HCT116 (cell line): Measurements from ENCODE around the gene UNC5C. TPM values are rescaled to one million over a fixed set of nuclear protein-coding genes. Genes with fewer than 3 reads are reported as not detected.

ENCODE experiments used
- ATAC-seq: fragments of 200-7000 bp; cut with Tn5 transposase; 2 replicates; pipeline ENCODE4 v1.9.1; 2020; ENCODE audit warnings: mild to moderate bottlenecking, moderate library complexity
- BruUV-seq: library from RNA; stranded (reverse); fragments of 400-500 nt; replicated peaks from 2 replicates; lab custom pipeline; 2021; lab: Mats Ljungman, UMichigan
- CTCF ChIA-PET: fragments of 300-600 bp; sonication (Branson Sonifier 250); formaldehyde crosslinking; loops from one replicate; lab custom pipeline; 2021; ENCODE audit warnings: antibody characterized with exemption; lab: Charles Lee
- POLR2A ChIA-PET: fragments of 300-600, 350-600 bp; sonication (Branson Sonifier 250); formaldehyde crosslinking; loops from one replicate; lab custom pipeline; 2021; ENCODE audit warnings: antibody characterized with exemption; lab: Charles Lee
- RAD21 ChIA-PET, 2 experiments: fragments of 300-600 bp; sonication (Branson Sonifier 250); formaldehyde crosslinking; loops; one replicate each; lab custom pipeline; 2023; ENCODE audit warnings: low total read pairs in 2 of 2; ENCODE audit not compliant: uncharacterized antibody in 2 of 2, unreplicated experiment in 2 of 2, low non-redundant PET in 1 of 2; lab: Charles Lee
- DNase-seq: peaks from one replicate; pipeline ENCODE4 v3.0.0-alpha.2; 2010; ENCODE audit warnings: low read depth, low spot score
- H2AFZ ChIP-seq: fragments of 200-600 bp; shearing (Covaris generic), sonication (generic); 2 replicates; pipeline ENCODE4 v1.6.1; 2017; ENCODE audit warnings: low read depth, mixed run types, mixed read lengths, antibody characterized with exemption, low read length; ENCODE audit not compliant: poor library complexity, severe bottlenecking
- H3K27ac ChIP-seq: 2 replicates; pipeline ENCODE4 v1.5.1; 2012; ENCODE audit warnings: low read depth, low read length
- H3K27me3 ChIP-seq: fragments of 200-600 bp; sonication (generic); 2 replicates; pipeline ENCODE4 v1.6.1; 2016; ENCODE audit warnings: mixed run types, low read length, mixed read lengths; ENCODE audit not compliant: insufficient read depth
- H3K36me3 ChIP-seq, 2 experiments: fragments of 200-500 bp in 1 of 2; fragments of 200-600 bp in 1 of 2; sonication (Bioruptor generic) in 1 of 2; sonication (generic) in 1 of 2; 2 replicates each; pipeline versions ENCODE4 v1.5.1 to v1.6.1; 2014 to 2016; ENCODE audit warnings: low read length in 2 of 2, inconsistent platforms in 1 of 2, mixed read lengths in 1 of 2, mixed run types in 1 of 2; ENCODE audit not compliant: insufficient read depth in 2 of 2, control insufficient read depth in 1 of 2
- H3K4me1 ChIP-seq, 2 experiments: fragments of 200-600 bp in 1 of 2; sonication (generic) in 1 of 2; 2 replicates each; pipeline versions ENCODE4 v1.5.1 to v1.6.1; 2012 to 2017; ENCODE audit warnings: low read length in 2 of 2, inconsistent platforms in 1 of 2, mild to moderate bottlenecking in 1 of 2, mixed read lengths in 1 of 2, mixed run types in 1 of 2, moderate library complexity in 1 of 2; ENCODE audit not compliant: insufficient read depth in 2 of 2, control insufficient read depth in 1 of 2
- H3K4me2 ChIP-seq: fragments of 200-600 bp; sonication (generic); 2 replicates; pipeline ENCODE4 v1.6.1; 2017; ENCODE audit warnings: mixed run types, low read length, mixed read lengths
- H3K4me3 ChIP-seq, 2 experiments: fragments of 200-600 bp in 1 of 2; sonication (generic) in 1 of 2; replicated peaks in 1 of 2; 2 replicates each; pipeline ENCODE4 v1.5.1; 2011 to 2016; ENCODE audit warnings: low read length in 2 of 2, control low read depth in 1 of 2, low read depth in 1 of 2, mild to moderate bottlenecking in 1 of 2, mixed read lengths in 1 of 2, mixed run types in 1 of 2
- H3K79me2 ChIP-seq: fragments of 200-600 bp; sonication (generic); 2 replicates; pipeline ENCODE4 v1.6.1; 2017; ENCODE audit warnings: mild to moderate bottlenecking, mixed run types, low read length, moderate library complexity, mixed read lengths; ENCODE audit not compliant: insufficient read depth
- H3K9ac ChIP-seq: fragments of 200-600 bp; sonication (generic); 2 replicates; pipeline ENCODE4 v1.6.1; 2016; ENCODE audit warnings: low read length, mixed read lengths
- H3K9me2 ChIP-seq: fragments of 200-600 bp; sonication (generic), shearing (Covaris generic); 2 replicates; pipeline ENCODE4 v1.6.1; 2017; ENCODE audit warnings: mixed run types, mild to moderate bottlenecking, moderate library complexity; ENCODE audit not compliant: insufficient read depth
- H3K9me3 ChIP-seq, 2 experiments: fragments of 200-500 bp in 1 of 2; fragments of 200-600 bp in 1 of 2; sonication (Bioruptor generic) in 1 of 2; sonication (generic) in 1 of 2; 2 replicates each; pipeline ENCODE4 v1.6.1; 2014 to 2017; ENCODE audit warnings: low read length in 2 of 2, mixed read lengths in 2 of 2, inconsistent platforms in 1 of 2, low read depth in 1 of 2, mild to moderate bottlenecking in 1 of 2, mixed run types in 1 of 2, moderate library complexity in 1 of 2; ENCODE audit not compliant: control insufficient read depth in 1 of 2, insufficient read depth in 1 of 2
- H4K20me1 ChIP-seq: fragments of 200-600 bp; sonication (generic), shearing (Covaris generic); 2 replicates; pipeline ENCODE4 v1.6.1; 2017; ENCODE audit warnings: mixed run types, mild to moderate bottlenecking, moderate library complexity; ENCODE audit not compliant: insufficient read depth
- CBX3 ChIP-seq: IDR thresholded peaks from 2 replicates; pipeline ENCODE4 v1.6.1; 2012; ENCODE audit warnings: low read depth
- EZH2 ChIP-seq: fragments of 200-600 bp; sonication (generic); IDR thresholded peaks from 2 replicates; pipeline ENCODE4 v1.6.1; 2017; ENCODE audit warnings: antibody characterized with exemption, mixed run types
- FOSL1 ChIP-seq: IDR thresholded peaks from 2 replicates; pipeline ENCODE4 v1.6.1; 2012; ENCODE audit warnings: low read depth
- JUND ChIP-seq: IDR thresholded peaks from 2 replicates; pipeline ENCODE4 v1.6.1; 2012
- RAD21 ChIP-seq: IDR thresholded peaks from 2 replicates; pipeline ENCODE4 v1.6.1; 2012; ENCODE audit warnings: low read depth, mild to moderate bottlenecking
- SP1 ChIP-seq: IDR thresholded peaks from 2 replicates; pipeline ENCODE4 v1.6.1; 2012; ENCODE audit warnings: low read depth
- TCF7L2 ChIP-seq: IDR thresholded peaks from 2 replicates; pipeline ENCODE4 v1.7.0; 2011; ENCODE audit warnings: borderline replicate concordance, inconsistent platforms; ENCODE audit not compliant: insufficient read depth, insufficient read length; ENCODE audit errors: extremely low read depth
- intact Hi-C: fragments of 100-400 bp; cut with micrococcal nuclease; formaldehyde crosslinking; loops from 2 replicates; pipeline ENCODE4 v1.10.0; 2022
- total RNA-seq: library from RNA; stranded (reverse); gene quantifications from one replicate; pipeline ENCODE4 v1.2.1, GENCODE V29; 2021; ENCODE audit not compliant: unreplicated experiment
- TF ChIP-seq, protein P1 (sequence below): IDR thresholded peaks from 2 replicates; pipeline ENCODE4 v1.6.1; 2012
- TF ChIP-seq, protein P2 (sequence below): IDR thresholded peaks from 2 replicates; pipeline ENCODE4 v1.6.1; 2011; ENCODE audit warnings: mild to moderate bottlenecking, low read length, moderate library complexity; ENCODE audit not compliant: insufficient replicate concordance; ENCODE audit errors: extremely low read depth

UNC5C gene
- total RNA-seq, 1 experiment from 2014 or later: not detected

DNA sequence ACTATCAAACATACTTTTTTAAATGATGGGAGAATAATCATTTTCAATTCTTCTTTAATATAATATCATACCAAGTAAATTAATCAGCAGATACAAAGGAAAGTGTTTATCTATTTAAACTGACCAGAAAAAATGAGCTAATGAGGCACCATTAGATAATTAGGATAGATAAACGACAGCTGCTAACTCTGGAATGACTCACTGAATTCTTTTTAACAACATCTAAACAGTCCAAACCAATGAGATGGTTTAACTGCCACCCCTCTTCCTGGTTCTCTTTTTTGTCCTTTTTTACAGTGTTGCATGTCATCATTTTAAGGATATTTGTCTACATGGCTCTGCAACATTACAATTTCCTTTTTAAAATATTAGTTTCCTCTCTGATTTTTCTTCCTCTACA is 41.6 kb downstream of the UNC5C start:
- no peak overlapping the region for H3K9ac ChIP-seq
- ChIA-PET CTCF (no interaction called here), RAD21 (no interaction called here), POLR2A (no interaction called here)
- ATAC-seq (no peak), DNase-seq (no peak)
- no peak overlapping the region for H3K27ac ChIP-seq
- no peaks in the 10 kb centered on the region for H3K9me3 ChIP-seq
- H3K27me3 ChIP-seq: no peaks in the 10 kb centered on the region
- peak overlapping the region; percentile 38; the same call in 1 of the 2 replicates for H3K4me2 ChIP-seq
- BruUV-seq: no TSS peak
- H3K9me2 ChIP-seq: no peaks in the 10 kb centered on the region
- H4K20me1 ChIP-seq: no peaks in the 10 kb centered on the region
- peaks cover 37 to 68% of the 10 kb centered on the region in 2 experiments for H3K4me1 ChIP-seq
- TF ChIP-seq EZH2: no peak
- no peak for TF ChIP-seq TCF7L2
- TF ChIP-seq RAD21: no peak
- TF ChIP-seq, protein P1, sequence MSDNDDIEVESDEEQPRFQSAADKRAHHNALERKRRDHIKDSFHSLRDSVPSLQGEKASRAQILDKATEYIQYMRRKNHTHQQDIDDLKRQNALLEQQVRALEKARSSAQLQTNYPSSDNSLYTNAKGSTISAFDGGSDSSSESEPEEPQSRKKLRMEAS: no peak
- TF ChIP-seq JUND: no peak
- TF ChIP-seq, protein P2, sequence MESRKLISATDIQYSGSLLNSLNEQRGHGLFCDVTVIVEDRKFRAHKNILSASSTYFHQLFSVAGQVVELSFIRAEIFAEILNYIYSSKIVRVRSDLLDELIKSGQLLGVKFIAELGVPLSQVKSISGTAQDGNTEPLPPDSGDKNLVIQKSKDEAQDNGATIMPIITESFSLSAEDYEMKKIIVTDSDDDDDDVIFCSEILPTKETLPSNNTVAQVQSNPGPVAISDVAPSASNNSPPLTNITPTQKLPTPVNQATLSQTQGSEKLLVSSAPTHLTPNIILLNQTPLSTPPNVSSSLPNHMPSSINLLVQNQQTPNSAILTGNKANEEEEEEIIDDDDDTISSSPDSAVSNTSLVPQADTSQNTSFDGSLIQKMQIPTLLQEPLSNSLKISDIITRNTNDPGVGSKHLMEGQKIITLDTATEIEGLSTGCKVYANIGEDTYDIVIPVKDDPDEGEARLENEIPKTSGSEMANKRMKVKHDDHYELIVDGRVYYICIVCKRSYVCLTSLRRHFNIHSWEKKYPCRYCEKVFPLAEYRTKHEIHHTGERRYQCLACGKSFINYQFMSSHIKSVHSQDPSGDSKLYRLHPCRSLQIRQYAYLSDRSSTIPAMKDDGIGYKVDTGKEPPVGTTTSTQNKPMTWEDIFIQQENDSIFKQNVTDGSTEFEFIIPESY: no peak
- no peaks in the 10 kb centered on the region for H3K79me2 ChIP-seq
- H3K4me3 ChIP-seq: no peak overlapping the region
- H2AFZ ChIP-seq: peak overlapping the region; percentile 75
- H3K36me3 ChIP-seq: no peaks in the 10 kb centered on the region
- intact Hi-C loops: loop anchor here (5.0 kb wide), 1 partner anchor 845 kb away; no protein-coding TSS in a partner anchor

DNA sequence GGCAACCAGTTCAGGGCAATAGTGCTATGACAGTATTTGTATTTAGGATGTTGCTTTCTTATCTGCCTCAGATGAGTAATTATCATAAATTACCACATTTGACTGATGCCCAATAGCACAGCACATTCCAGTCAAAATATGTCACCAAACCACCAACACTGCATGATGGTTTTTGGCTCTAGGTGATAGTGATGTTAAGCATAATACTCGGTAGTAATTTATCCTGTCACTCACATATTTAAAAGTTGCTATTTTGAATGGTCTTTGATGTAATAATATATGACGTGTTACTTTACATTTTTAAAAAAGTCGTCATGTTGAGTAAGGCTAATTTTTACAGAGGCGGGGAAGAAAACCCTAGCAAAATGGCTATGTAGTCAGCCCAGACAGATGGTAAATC is 42.5 kb downstream of the UNC5C start:
- no peak overlapping the region for H3K9ac ChIP-seq
- H3K27ac ChIP-seq: no peak overlapping the region
- no TSS peak for BruUV-seq
- TF ChIP-seq SP1 (peak; percentile 21; the same call in 1 of the 2 replicates), FOSL1 (0 out of 2 replicates have a peak, but pooled peaks have one; percentile 25), CBX3 (0 out of 2 replicates have a peak, but pooled peaks have one; percentile 17), JUND (peak; percentile 23; the same call in 1 of the 2 replicates)
- TF ChIP-seq, protein P2: no peak
- no peaks in the 10 kb centered on the region for H3K9me3 ChIP-seq
- ChIA-PET RAD21 (no interaction called here), POLR2A (no interaction called here), CTCF (no interaction called here)
- peak overlapping the region; percentile 55 for H2AFZ ChIP-seq
- no peaks in the 10 kb centered on the region for H3K9me2 ChIP-seq
- no peaks in the 10 kb centered on the region for H3K27me3 ChIP-seq
- intact Hi-C loops: loop anchor here (5.0 kb wide), 1 partner anchor 846 kb away; no protein-coding TSS in a partner anchor
- no peaks in the 10 kb centered on the region for H3K36me3 ChIP-seq
- no peaks in the 10 kb centered on the region for H3K79me2 ChIP-seq
- H3K4me1 ChIP-seq: peaks cover 33 to 60% of the 10 kb centered on the region in 2 experiments
- H4K20me1 ChIP-seq: no peaks in the 10 kb centered on the region
- peak; percentile 57 for DNase-seq
- peak overlapping the region; percentile 33; the same call in 1 of the 2 replicates for H3K4me2 ChIP-seq
- no peak overlapping the region for H3K4me3 ChIP-seq
- ATAC-seq: peak; percentile 44; the same call in 1 of the 2 replicates
